IPS DF 6.9 (cell line): Measurements from ENCODE around the gene NOSIP.

ENCODE experiments used
- DNase-seq: peaks from one replicate; pipeline ENCODE4 v3.0.0-alpha.2; 2013; ENCODE audit warnings: low read depth, low spot score
- H3K27ac ChIP-seq: one replicate; pipeline ENCODE4 v1.5.1; 2013; ENCODE audit warnings: low read length, control low read depth
- H3K27me3 ChIP-seq: 2 replicates; pipeline ENCODE4 v1.6.1; 2013; ENCODE audit warnings: mild to moderate bottlenecking, low read length; ENCODE audit not compliant: control insufficient read depth, insufficient read depth
- H3K36me3 ChIP-seq: 2 replicates; pipeline ENCODE4 v1.6.1; 2013; ENCODE audit warnings: low read length; ENCODE audit not compliant: control insufficient read depth, insufficient read depth
- H3K4me1 ChIP-seq: 2 replicates; pipeline ENCODE4 v1.6.1; 2013; ENCODE audit warnings: low read length; ENCODE audit not compliant: control insufficient read depth, insufficient read depth
- H3K4me3 ChIP-seq: 2 replicates; pipeline ENCODE4 v1.5.1; 2013; ENCODE audit warnings: mild to moderate bottlenecking, low read length
- H3K9me3 ChIP-seq: 2 replicates; pipeline ENCODE4 v1.6.1; 2013; ENCODE audit warnings: low read length, inconsistent platforms; ENCODE audit not compliant: control insufficient read depth, insufficient read depth
- WGBS: extraction: QIAGEN DNeasy Blood & Tissue Kit; methylation state at CpG from one replicate; pipeline ENCODE4 v1.1.7; 2013; ENCODE audit warnings: mixed read lengths, missing lambda C conversion rate; ENCODE audit not compliant: insufficient read length, insufficient coverage; 5-methylcytosine and 5-hydroxymethylcytosine counted together

The NOSIP gene

GRCh38 chr19:49594993-49595818 is 14.8 kb upstream of the NOSIP start:
- no CpG with 5 or more reads among the region's 35 CpGs for WGBS
- DNase-seq: no peak
- Histone ChIP-seq H3K4me1 (no peaks in the 10 kb centered on the region), H3K27ac (no peak overlapping the region), H3K9me3 (no peaks in the 10 kb centered on the region), H3K4me3 (no peak overlapping the region), H3K36me3 (peaks cover 45% of the 10 kb centered on the region), H3K27me3 (no peaks in the 10 kb centered on the region)

- H3K27ac ChIP-seq: no peak overlapping the region
- no peaks in the 10 kb centered on the region for H3K4me1 ChIP-seq
- H3K36me3 ChIP-seq: peaks cover 37% of the 10 kb centered on the region
- WGBS: no CpG with 5 or more reads among the region's 35 CpGs
- no peaks in the 10 kb centered on the region for H3K9me3 ChIP-seq
- DNase-seq: no peak
- no peaks in the 10 kb centered on the region for H3K27me3 ChIP-seq
- no peak overlapping the region for H3K4me3 ChIP-seq
Measured at GRCh38 chr19:49594157-49594992, 14.0 kb upstream of the NOSIP start.

GRCh38 chr19:49593233-49594113 is 13.1 kb upstream of the NOSIP start:
- no CpG with 5 or more reads among the region's 27 CpGs for WGBS

GRCh38 chr19:49592486-49593232 is 12.3 kb upstream of the NOSIP start:
- Histone ChIP-seq H3K27ac (no peak overlapping the region), H3K27me3 (no peaks in the 10 kb centered on the region), H3K36me3 (peaks cover 32% of the 10 kb centered on the region), H3K4me1 (no peaks in the 10 kb centered on the region), H3K4me3 (peak overlapping the region; percentile 98), H3K9me3 (no peaks in the 10 kb centered on the region)
- DNase-seq: no peak
- no CpG with 5 or more reads among the region's 28 CpGs for WGBS

More at GRCh38 chr19:49593233-49594113, 13.1 kb upstream of the NOSIP start:
- Histone ChIP-seq H3K36me3 (peaks cover 33% of the 10 kb centered on the region), H3K4me3 (peak overlapping the region; percentile 98; the same call in 1 of the 2 replicates), H3K27me3 (no peaks in the 10 kb centered on the region), H3K4me1 (no peaks in the 10 kb centered on the region), H3K27ac (no peak overlapping the region), H3K9me3 (no peaks in the 10 kb centered on the region)
- no peak for DNase-seq

GRCh38 chr19:49591731-49592485 is 11.6 kb upstream of the NOSIP start:
- no peaks in the 10 kb centered on the region for H3K27me3 ChIP-seq
- H3K36me3 ChIP-seq: peaks cover 25% of the 10 kb centered on the region
- H3K9me3 ChIP-seq: no peaks in the 10 kb centered on the region
- no peaks in the 10 kb centered on the region for H3K4me1 ChIP-seq
- peak overlapping the region; percentile 98 for H3K4me3 ChIP-seq
- no peak overlapping the region for H3K27ac ChIP-seq
- WGBS: no CpG with 5 or more reads among the region's 51 CpGs
- DNase-seq: no peak

- WGBS: no CpG with 5 or more reads among the region's 66 CpGs
- H3K36me3 ChIP-seq: peaks cover 18% of the 10 kb centered on the region
- H3K4me1 ChIP-seq: no peaks in the 10 kb centered on the region
- no peaks in the 10 kb centered on the region for H3K9me3 ChIP-seq
- H3K27me3 ChIP-seq: no peaks in the 10 kb centered on the region
- peak within 1 kb of the TSS; percentile 4 for H3K27ac ChIP-seq
- peak within 1 kb of the TSS; percentile 98 for H3K4me3 ChIP-seq
- DNase-seq: no peak
Measured at GRCh38 chr19:49590971-49591730, 10.8 kb upstream of the NOSIP start, which contains the start of gene PRR12. PRR12 (plus strand) TSS chr19:49591182; CDS start chr19:49591655, 473 bp downstream.

GRCh38 chr19:49590071-49590970 is 10.0 kb upstream of the NOSIP start:
- H3K36me3 ChIP-seq: peaks cover 12% of the 10 kb centered on the region
- DNase-seq: peak; percentile 98

GRCh38 chr19:49589502-49589905 is 9.1 kb upstream of the NOSIP start:
- WGBS: no CpG with 5 or more reads among the region's 5 CpGs

More at GRCh38 chr19:49590071-49590970, 10.0 kb upstream of the NOSIP start:
- no CpG with 5 or more reads among the region's 58 CpGs for WGBS
- H3K9me3 ChIP-seq: no peaks in the 10 kb centered on the region
- no peaks in the 10 kb centered on the region for H3K4me1 ChIP-seq
- peak overlapping the region; percentile 69 for H3K4me3 ChIP-seq
- no peaks in the 10 kb centered on the region for H3K27me3 ChIP-seq
- H3K27ac ChIP-seq: peak overlapping the region; percentile 4

More at GRCh38 chr19:49589502-49589905, 9.1 kb upstream of the NOSIP start:
- Histone ChIP-seq H3K27ac (no peak overlapping the region), H3K27me3 (no peaks in the 10 kb centered on the region), H3K36me3 (peaks cover 5% of the 10 kb centered on the region), H3K4me1 (no peaks in the 10 kb centered on the region), H3K4me3 (no peak overlapping the region), H3K9me3 (no peaks in the 10 kb centered on the region)
- no peak for DNase-seq
